OCI-LY7 (cell line): ENCODE data around the gene NAV2.

Experiments used
- EZH2phosphoT487 ChIP-seq: fragments of 200-600 bp; sonication (generic); IDR thresholded peaks from 2 replicates; pipeline ENCODE4 v1.6.1; 2018; ENCODE audit warnings: low read depth, borderline replicate concordance, mild to moderate bottlenecking, mixed run types, antibody characterized with exemption, low read length, moderate library complexity, mixed read lengths
- TF ChIP-seq, protein P1 (sequence below): fragments of 200-600 bp; sonication (generic); conservative IDR thresholded peaks from 2 replicates; pipeline ENCODE4 v1.5.1; 2014; ENCODE audit warnings: mild to moderate bottlenecking, antibody characterized with exemption, low read length, moderate library complexity, mixed read lengths

DNA sequence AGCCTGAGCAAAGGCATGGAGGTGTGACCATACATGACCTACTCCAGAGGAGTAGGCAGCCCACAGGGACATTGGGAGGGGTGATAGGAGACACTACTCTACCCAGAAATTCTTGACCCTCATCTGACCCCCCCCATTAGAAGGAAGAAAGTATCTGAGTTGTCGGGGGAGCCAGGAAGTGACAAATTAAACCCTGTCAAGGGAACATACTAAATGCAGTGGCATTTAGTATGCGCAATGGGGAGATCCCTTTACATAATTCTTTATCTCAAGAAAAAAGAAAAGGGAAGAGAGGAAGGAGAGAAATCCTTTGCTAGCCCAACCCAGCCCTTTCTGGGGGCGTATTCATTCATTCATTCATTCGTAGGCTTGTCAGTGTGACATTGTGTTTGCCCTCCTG, 58.8 kb downstream of the NAV2 start:
- TF ChIP-seq EZH2phosphoT487: no peak
- TF ChIP-seq, protein P1, sequence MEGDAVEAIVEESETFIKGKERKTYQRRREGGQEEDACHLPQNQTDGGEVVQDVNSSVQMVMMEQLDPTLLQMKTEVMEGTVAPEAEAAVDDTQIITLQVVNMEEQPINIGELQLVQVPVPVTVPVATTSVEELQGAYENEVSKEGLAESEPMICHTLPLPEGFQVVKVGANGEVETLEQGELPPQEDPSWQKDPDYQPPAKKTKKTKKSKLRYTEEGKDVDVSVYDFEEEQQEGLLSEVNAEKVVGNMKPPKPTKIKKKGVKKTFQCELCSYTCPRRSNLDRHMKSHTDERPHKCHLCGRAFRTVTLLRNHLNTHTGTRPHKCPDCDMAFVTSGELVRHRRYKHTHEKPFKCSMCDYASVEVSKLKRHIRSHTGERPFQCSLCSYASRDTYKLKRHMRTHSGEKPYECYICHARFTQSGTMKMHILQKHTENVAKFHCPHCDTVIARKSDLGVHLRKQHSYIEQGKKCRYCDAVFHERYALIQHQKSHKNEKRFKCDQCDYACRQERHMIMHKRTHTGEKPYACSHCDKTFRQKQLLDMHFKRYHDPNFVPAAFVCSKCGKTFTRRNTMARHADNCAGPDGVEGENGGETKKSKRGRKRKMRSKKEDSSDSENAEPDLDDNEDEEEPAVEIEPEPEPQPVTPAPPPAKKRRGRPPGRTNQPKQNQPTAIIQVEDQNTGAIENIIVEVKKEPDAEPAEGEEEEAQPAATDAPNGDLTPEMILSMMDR: no peak
